HG02571 (cell line): Measurements from ENCODE around the gene SAC3D1.
"Not testable (repeated sequence)": the region's sequence is repeated elsewhere in the genome, so short reads cannot be mapped to it uniquely, and the experiment has no call there.

Source experiments
- ATAC-seq: cut with Tn5 transposase; IDR thresholded peaks from one replicate; pipeline ENCODE4 v1.9.1; 2021; ENCODE audit warnings: mild to moderate bottlenecking, moderate library complexity; ENCODE audit not compliant: unreplicated experiment

The SAC3D1 gene

GRCh38 chr11:65040847-65041622 is at the start of gene SAC3D1:
TSS of gene SAC3D1 (plus strand) at chr11:65041210. CDS start at chr11:65041293, 83 bp downstream.
- peak; percentile 85 for ATAC-seq

- no peak for ATAC-seq
These were observed 46.7 kb upstream of the SAC3D1 start for GRCh38 chr11:64994318-64994717.

- no peak for ATAC-seq
These were observed 44.7 kb upstream of the SAC3D1 start for GRCh38 chr11:64996327-64996709.

GRCh38 chr11:64996710-64997380 is 44.2 kb upstream of the SAC3D1 start, which contains the start of gene BATF2:
TSS of gene BATF2 (minus strand) at chr11:64996971. CDS start at chr11:64996914, 57 bp downstream.
- ATAC-seq: no peak

- no peak for ATAC-seq
These were observed 42.9 kb upstream of the SAC3D1 start for GRCh38 chr11:64998141-64998540.

- no peak for ATAC-seq
These were observed 42.1 kb upstream of the SAC3D1 start for GRCh38 chr11:64998690-64999431.

GRCh38 chr11:64999478-64999877 is 41.5 kb upstream of the SAC3D1 start:
- ATAC-seq: no peak

- ATAC-seq: no peak
These were observed 38.3 kb upstream of the SAC3D1 start for GRCh38 chr11:65002706-65003105.

GRCh38 chr11:65003282-65003681 is 37.7 kb upstream of the SAC3D1 start:
- ATAC-seq: no peak

GRCh38 chr11:65003968-65004367 is 37.0 kb upstream of the SAC3D1 start:
- not testable (repeated sequence) for ATAC-seq

GRCh38 chr11:65008016-65008415 is 33.0 kb upstream of the SAC3D1 start:
- ATAC-seq: no peak

GRCh38 chr11:65008873-65009272 is 32.1 kb upstream of the SAC3D1 start:
- no peak for ATAC-seq

GRCh38 chr11:65013130-65013887 is 27.7 kb upstream of the SAC3D1 start:
- ATAC-seq: peak; percentile 63

GRCh38 chr11:65013888-65014725 is 26.9 kb upstream of the SAC3D1 start, which contains the start of gene ARL2:
TSS of gene ARL2 (plus strand) at chr11:65014160. CDS start at chr11:65014208, 48 bp downstream.
- peak; percentile 74 for ATAC-seq

- no peak for ATAC-seq
These were observed 26.2 kb upstream of the SAC3D1 start for GRCh38 chr11:65014726-65015227.

GRCh38 chr11:65016705-65017104 is 24.3 kb upstream of the SAC3D1 start:
- no peak for ATAC-seq

- no peak for ATAC-seq
These were observed 23.1 kb upstream of the SAC3D1 start for GRCh38 chr11:65017937-65018336.

GRCh38 chr11:65019824-65020223 is 21.2 kb upstream of the SAC3D1 start:
- no peak for ATAC-seq

- ATAC-seq: no peak
These were observed 20.0 kb upstream of the SAC3D1 start for GRCh38 chr11:65021003-65021402.

- no peak for ATAC-seq
These were observed 19.5 kb upstream of the SAC3D1 start for GRCh38 chr11:65021509-65021908.
